ENCODE results near the gene ODAD4. TPM values are rescaled to one million over a fixed set of nuclear protein-coding genes. Genes with fewer than 3 reads are reported as not detected.

Gene ODAD4
- total and polyA plus RNA-seq, 2 of the 8 experiments (the other 6 are each of a cell fraction or from before 2014, with no cell fraction given), result 0.48 to 1.3 TPM

DNA sequence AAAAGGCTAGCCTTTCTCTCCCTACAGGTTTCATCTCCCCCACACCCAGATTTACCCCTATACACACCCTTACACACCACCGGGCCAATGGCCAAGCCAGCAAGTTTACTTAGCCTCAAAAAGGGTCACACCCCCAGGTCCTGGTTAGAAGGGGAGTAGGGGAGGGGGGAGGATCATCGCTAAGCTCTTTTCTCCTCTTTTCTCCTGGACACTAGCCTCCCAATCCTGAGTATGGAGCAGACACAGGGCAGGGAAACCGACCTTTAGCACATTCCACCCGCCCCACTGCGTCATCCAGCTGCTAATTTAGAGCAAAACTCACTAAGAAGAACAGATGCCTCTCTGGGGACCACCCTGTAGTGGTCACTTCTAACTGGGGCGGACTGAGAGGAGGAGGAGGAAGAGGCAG lies 16.1 kb upstream of the ODAD4 start:
- H3K4me2 ChIP-seq (ENCODE audit: insufficient read depth in 1 of 2, low read depth in 2 of 2, low read length in 2 of 2), result peak overlapping the region in 1 of 2 experiments; percentile 20; a peak in 2 of 4 replicates
- H3K14ac ChIP-seq (ENCODE audit: insufficient read length), result no peak overlapping the region
- H3K23me2 ChIP-seq (ENCODE audit: low read depth, low read length), result peaks cover 7% of the 10 kb centered on the region
- FAIRE-seq (no peak), DNase-seq (ENCODE audit: low read depth in 1 of 2, low spot score in 2 of 2) (no peak)
- no peak overlapping the region; a peak in 2 of 7 replicates for H3K9ac ChIP-seq (replicated peaks in 1 of 4; ENCODE audit: extremely low read depth in 1 of 4, low read depth in 3 of 4, low read length in 3 of 4)
- peaks cover 32 to 44% (median 37%) of the 10 kb centered on the region in 4 experiments for H3K36me3 ChIP-seq (ENCODE audit: control insufficient read depth in 2 of 4, insufficient read depth in 4 of 4, low read length in 3 of 4)
- H3K9me3 ChIP-seq (ENCODE audit: insufficient read depth in 2 of 2, low read depth in 1 of 2, low read length in 1 of 2), result no peaks in the 10 kb centered on the region
- H3K56ac ChIP-seq (replicated peaks; ENCODE audit: insufficient read length, low read depth, low read length), result no peak overlapping the region
- CTCF ChIA-PET (ENCODE audit: partially characterized antibody), result interaction anchor here (0.7 to 16.0 kb wide), 17 partner anchors 7 to 136 kb away, joined by 3 to 205 read pairs (median 5); partner anchors contain the start of genes CNP and ODAD4
- POLR2A ChIA-PET (ENCODE audit: partially characterized antibody), result interaction anchor here (0.7 to 8.2 kb wide), 10 partner anchors 9 to 95 kb away, joined by 3 to 64 read pairs (median 9); partner anchors contain the start of genes CNP, KLHL11 and ODAD4
- no peaks in the 10 kb centered on the region for H3K27me3 ChIP-seq (replicated peaks in 1 of 4; ENCODE audit: control insufficient read depth in 3 of 4, extremely low read depth in 1 of 4, insufficient read depth in 3 of 4, low read length in 3 of 4)
- no peak overlapping the region for H2AK5ac ChIP-seq (ENCODE audit: low read depth, low read length)
- 0 out of 2 replicates have a peak overlapping the region, but pooled peaks have one; percentile 38 for H2BK5ac ChIP-seq (ENCODE audit: low read depth, low read length)
- no peak overlapping the region for H2BK15ac ChIP-seq (ENCODE audit: low read length)
- no peak overlapping the region for H3K18ac ChIP-seq (ENCODE audit: extremely low read depth, low read length)
- peaks cover 30 to 65% of the 10 kb centered on the region in 2 experiments for H4K20me1 ChIP-seq (replicated peaks in 1 of 2; ENCODE audit: control insufficient read depth in 1 of 2, insufficient read depth in 2 of 2, low read length in 2 of 2)
- no peak overlapping the region; a peak in 1 of 8 replicates for H3K4me3 ChIP-seq (ENCODE audit: extremely low read depth in 1 of 4, insufficient read depth in 2 of 4, low read depth in 3 of 4, low read length in 4 of 4)
- H4K8ac ChIP-seq (ENCODE audit: extremely low read depth, insufficient read depth, low read length), result no peak overlapping the region
- H2BK12ac ChIP-seq (ENCODE audit: low read depth, low read length), result no peak overlapping the region
- H3K79me2 ChIP-seq (ENCODE audit: control insufficient read depth in 1 of 2, insufficient read depth in 2 of 2, low read length in 2 of 2), result peaks cover 24 to 78% of the 10 kb centered on the region in 2 experiments
- H3K4ac ChIP-seq (replicated peaks; ENCODE audit: insufficient read length, low read depth, low read length), result no peak overlapping the region
- H3K27ac ChIP-seq (ENCODE audit: low read depth, low read length), result no peak overlapping the region
- 87% methylated on average over 6 of the region's 6 CpGs; no CpG with 5 or more reads in 1 of the 2 experiments for WGBS, 2 experiments (ENCODE audit: extremely low coverage in 1 of 2, insufficient coverage in 1 of 2, insufficient read length in 1 of 2, insufficient replicate concordance in 2 of 2, low coverage in 1 of 2, low lambda C conversion rate in 2 of 2, missing lambda C conversion rate in 1 of 2)
- H3K79me1 ChIP-seq (ENCODE audit: low read depth, low read length), result peaks cover 26% of the 10 kb centered on the region
- no peak overlapping the region for H2BK120ac ChIP-seq (replicated peaks; ENCODE audit: low read depth, low read length)
- no peak overlapping the region for H3K23ac ChIP-seq (ENCODE audit: insufficient read length)
- H3K4me1 ChIP-seq (replicated peaks in 1 of 4; ENCODE audit: control insufficient read depth in 3 of 4, insufficient read depth in 4 of 4, low read length in 3 of 4), result peaks cover 4 to 21% (median 14%) of the 10 kb centered on the region in 4 experiments
- no peak overlapping the region for H2BK20ac ChIP-seq (ENCODE audit: low read length)
- H2AFZ ChIP-seq (ENCODE audit: low read length), result no peak overlapping the region
- no peak overlapping the region for H4K5ac ChIP-seq (ENCODE audit: insufficient read length, low read depth, low read length)
- no peak overlapping the region for H4K91ac ChIP-seq (replicated peaks; ENCODE audit: insufficient read length, low read length)
- TF ChIP-seq BCL11A (IDR thresholded peaks at IDR 0.05; ENCODE audit: low read depth in 2 of 2, low read length in 2 of 2) (no peak), NRF1 (IDR thresholded peaks at IDR 0.05; ENCODE audit: low read depth, low read length) (no peak), CBX5 (IDR thresholded peaks at IDR 0.05; ENCODE audit: low read depth, low read length) (no peak), FOSL1 (IDR thresholded peaks at IDR 0.05; ENCODE audit: insufficient read depth, low read depth, low read length) (no peak), HDAC6 (IDR thresholded peaks at IDR 0.05; ENCODE audit: low read depth, low read length) (no peak), PHF8 (conservative IDR thresholded peaks at IDR 0.05; ENCODE audit: low read depth, low read length) (no peak), SAP30 (IDR thresholded peaks at IDR 0.05; ENCODE audit: insufficient read depth, insufficient replicate concordance, low read length) (no peak), RBBP5 (IDR thresholded peaks at IDR 0.05; ENCODE audit: borderline replicate concordance, low read depth, low read length) (no peak)
- TF ChIP-seq, protein P1, sequence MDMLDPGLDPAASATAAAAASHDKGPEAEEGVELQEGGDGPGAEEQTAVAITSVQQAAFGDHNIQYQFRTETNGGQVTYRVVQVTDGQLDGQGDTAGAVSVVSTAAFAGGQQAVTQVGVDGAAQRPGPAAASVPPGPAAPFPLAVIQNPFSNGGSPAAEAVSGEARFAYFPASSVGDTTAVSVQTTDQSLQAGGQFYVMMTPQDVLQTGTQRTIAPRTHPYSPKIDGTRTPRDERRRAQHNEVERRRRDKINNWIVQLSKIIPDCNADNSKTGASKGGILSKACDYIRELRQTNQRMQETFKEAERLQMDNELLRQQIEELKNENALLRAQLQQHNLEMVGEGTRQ (IDR thresholded peaks at IDR 0.05; ENCODE audit: low read length), result no peak

Data from H1 (cell line).